KMS-11 (cell line): ENCODE measurements around the gene GCSAML.
"Not testable (repeated sequence)": the region's sequence is repeated elsewhere in the genome, so short reads cannot be mapped to it uniquely, and the experiment has no call there.

Experiments
- H2AFZ ChIP-seq: fragments of 200-600 bp; sonication (generic); 2 replicates; pipeline ENCODE4 v1.6.1; 2016; ENCODE audit warnings: antibody characterized with exemption, mixed run types, low read depth
- H3K27ac ChIP-seq: fragments of 200-600 bp; sonication (generic); 2 replicates; pipeline ENCODE4 v1.6.1; 2016; ENCODE audit warnings: mild to moderate bottlenecking, mixed run types
- H3K27me3 ChIP-seq: fragments of 200-600 bp; sonication (generic); 2 replicates; pipeline ENCODE4 v1.6.1; 2017; ENCODE audit warnings: mild to moderate bottlenecking, low read depth, mixed run types, moderate library complexity; ENCODE audit not compliant: insufficient read depth
- H3K36me3 ChIP-seq: fragments of 200-600 bp; sonication (generic); 2 replicates; pipeline ENCODE4 v1.6.1; 2017; ENCODE audit warnings: mild to moderate bottlenecking, mixed run types; ENCODE audit not compliant: insufficient read depth
- H3K4me1 ChIP-seq: fragments of 200-600 bp; sonication (generic); 2 replicates; pipeline ENCODE4 v1.6.1; 2016; ENCODE audit warnings: mild to moderate bottlenecking, low read depth, mixed run types; ENCODE audit not compliant: poor library complexity, severe bottlenecking
- H3K4me2 ChIP-seq: fragments of 200-600 bp; sonication (generic); 2 replicates; pipeline ENCODE4 v1.7.0; 2016; ENCODE audit warnings: mild to moderate bottlenecking, mixed run types
- H3K4me3 ChIP-seq: fragments of 200-600 bp; sonication (generic); IDR thresholded peaks from 2 replicates; pipeline ENCODE4 v1.6.1; 2017; ENCODE audit warnings: low read depth, low read length, mixed read lengths; ENCODE audit not compliant: insufficient read depth
- H3K79me2 ChIP-seq: fragments of 200-600 bp; sonication (generic); 2 replicates; pipeline ENCODE4 v1.6.1; 2016; ENCODE audit warnings: low read depth, mixed run types; ENCODE audit not compliant: insufficient read depth
- H3K9ac ChIP-seq: fragments of 200-600 bp; sonication (generic); 2 replicates; pipeline ENCODE4 v1.6.1; 2016; ENCODE audit warnings: mild to moderate bottlenecking, mixed run types
- H4K20me1 ChIP-seq: fragments of 200-600 bp; sonication (generic); 2 replicates; pipeline ENCODE4 v1.6.1; 2016; ENCODE audit warnings: mild to moderate bottlenecking, mixed run types; ENCODE audit not compliant: insufficient read depth
- CTCF ChIP-seq: fragments of 200-600 bp; sonication (generic); conservative IDR thresholded peaks from 2 replicates; pipeline ENCODE4 v1.6.1; 2017; ENCODE audit warnings: low read depth, mild to moderate bottlenecking, antibody characterized with exemption, low read length, moderate library complexity, mixed read lengths

Gene GCSAML

GRCh38 chr1:247518613-247518891, 30.4 kb upstream of the GCSAML start:
- no peak overlapping the region for H2AFZ ChIP-seq
- no peaks in the 10 kb centered on the region for H3K36me3 ChIP-seq
- no peak overlapping the region for H3K4me3 ChIP-seq
- H3K9ac ChIP-seq: no peak overlapping the region
- H3K4me2 ChIP-seq: no peak overlapping the region
- H3K27ac ChIP-seq: no peak overlapping the region
- no peak for TF ChIP-seq CTCF
- H3K79me2 ChIP-seq: no peaks in the 10 kb centered on the region
- H3K27me3 ChIP-seq: no peaks in the 10 kb centered on the region
- H3K4me1 ChIP-seq: no peaks in the 10 kb centered on the region
- no peaks in the 10 kb centered on the region for H4K20me1 ChIP-seq

- not testable (repeated sequence) for H3K4me1 ChIP-seq, H3K4me3 ChIP-seq, H2AFZ ChIP-seq, H3K36me3 ChIP-seq, H3K9ac ChIP-seq, H4K20me1 ChIP-seq, H3K79me2 ChIP-seq, H3K27me3 ChIP-seq, H3K4me2 ChIP-seq, H3K27ac ChIP-seq
Measured at GRCh38 chr1:247521886-247522285, 27.0 kb upstream of the GCSAML start.

- H4K20me1 ChIP-seq: no peaks in the 10 kb centered on the region
- no peak overlapping the region for H2AFZ ChIP-seq
- no peaks in the 10 kb centered on the region for H3K79me2 ChIP-seq
- H3K4me2 ChIP-seq: no peak overlapping the region
- H3K36me3 ChIP-seq: no peaks in the 10 kb centered on the region
- H3K9ac ChIP-seq: no peak overlapping the region
- no peaks in the 10 kb centered on the region for H3K27me3 ChIP-seq
- no peak overlapping the region for H3K4me3 ChIP-seq
- TF ChIP-seq CTCF: no peak
- H3K27ac ChIP-seq: no peak overlapping the region
- no peaks in the 10 kb centered on the region for H3K4me1 ChIP-seq
Measured at GRCh38 chr1:247528812-247529474, 20.0 kb upstream of the GCSAML start.

GRCh38 chr1:247529771-247530355, 19.1 kb upstream of the GCSAML start:
- H3K27me3 ChIP-seq: no peaks in the 10 kb centered on the region
- H3K36me3 ChIP-seq: no peaks in the 10 kb centered on the region
- no peak overlapping the region for H3K27ac ChIP-seq
- no peak overlapping the region for H3K4me3 ChIP-seq
- H3K4me2 ChIP-seq: no peak overlapping the region
- no peak for TF ChIP-seq CTCF
- H4K20me1 ChIP-seq: no peaks in the 10 kb centered on the region
- no peaks in the 10 kb centered on the region for H3K4me1 ChIP-seq
- H3K79me2 ChIP-seq: no peaks in the 10 kb centered on the region
- no peak overlapping the region for H3K9ac ChIP-seq
- no peak overlapping the region for H2AFZ ChIP-seq

GRCh38 chr1:247530785-247531184, 18.1 kb upstream of the GCSAML start:
- H3K4me2 ChIP-seq: no peak overlapping the region
- TF ChIP-seq CTCF: no peak
- H4K20me1 ChIP-seq: no peaks in the 10 kb centered on the region
- no peak overlapping the region for H3K4me3 ChIP-seq
- no peak overlapping the region for H3K27ac ChIP-seq
- H3K27me3 ChIP-seq: no peaks in the 10 kb centered on the region
- H3K36me3 ChIP-seq: no peaks in the 10 kb centered on the region
- no peaks in the 10 kb centered on the region for H3K79me2 ChIP-seq
- H3K9ac ChIP-seq: no peak overlapping the region
- H2AFZ ChIP-seq: no peak overlapping the region
- H3K4me1 ChIP-seq: no peaks in the 10 kb centered on the region
